Fibroblast of lung (primary cell): ENCODE measurements around the gene RAG2.

Source experiments
- EZH2 ChIP-seq: IDR thresholded peaks from 2 replicates; pipeline ENCODE4 v1.5.1; 2012; ENCODE audit warnings: low read length, control low read depth, mild to moderate bottlenecking; ENCODE audit errors: missing control alignments
- TF ChIP-seq, protein P1 (sequence below), 2 donors: IDR thresholded peaks in 1 of 2; conservative IDR thresholded peaks in 1 of 2; 1 replicate in 1 of 2; 2 replicates in 1 of 2; pipeline ENCODE4 v1.5.1; 2011 to 2012; ENCODE audit warnings: low read length in 2 of 2, control low read depth in 1 of 2, inconsistent platforms in 1 of 2, low read depth in 1 of 2, mild to moderate bottlenecking in 1 of 2

DNA sequence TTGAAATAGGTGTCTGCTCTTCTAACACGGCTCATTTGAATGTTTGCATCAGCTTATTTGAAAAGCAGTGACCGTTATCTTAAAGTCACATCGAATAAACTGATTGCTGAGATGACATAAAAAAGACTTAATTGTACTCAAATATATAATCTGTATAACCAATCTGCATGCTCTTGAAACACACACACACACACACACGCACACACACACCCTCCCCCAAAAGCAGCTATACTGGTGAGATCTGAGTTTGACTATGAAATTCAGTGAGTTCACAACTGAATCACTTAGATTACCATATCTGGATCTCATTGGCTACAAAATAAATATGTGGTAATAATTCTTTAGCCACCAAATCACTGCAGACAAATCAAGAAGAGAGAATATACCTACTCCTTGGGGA, 7.5 kb downstream of the RAG2 start:
- TF ChIP-seq, protein P1, sequence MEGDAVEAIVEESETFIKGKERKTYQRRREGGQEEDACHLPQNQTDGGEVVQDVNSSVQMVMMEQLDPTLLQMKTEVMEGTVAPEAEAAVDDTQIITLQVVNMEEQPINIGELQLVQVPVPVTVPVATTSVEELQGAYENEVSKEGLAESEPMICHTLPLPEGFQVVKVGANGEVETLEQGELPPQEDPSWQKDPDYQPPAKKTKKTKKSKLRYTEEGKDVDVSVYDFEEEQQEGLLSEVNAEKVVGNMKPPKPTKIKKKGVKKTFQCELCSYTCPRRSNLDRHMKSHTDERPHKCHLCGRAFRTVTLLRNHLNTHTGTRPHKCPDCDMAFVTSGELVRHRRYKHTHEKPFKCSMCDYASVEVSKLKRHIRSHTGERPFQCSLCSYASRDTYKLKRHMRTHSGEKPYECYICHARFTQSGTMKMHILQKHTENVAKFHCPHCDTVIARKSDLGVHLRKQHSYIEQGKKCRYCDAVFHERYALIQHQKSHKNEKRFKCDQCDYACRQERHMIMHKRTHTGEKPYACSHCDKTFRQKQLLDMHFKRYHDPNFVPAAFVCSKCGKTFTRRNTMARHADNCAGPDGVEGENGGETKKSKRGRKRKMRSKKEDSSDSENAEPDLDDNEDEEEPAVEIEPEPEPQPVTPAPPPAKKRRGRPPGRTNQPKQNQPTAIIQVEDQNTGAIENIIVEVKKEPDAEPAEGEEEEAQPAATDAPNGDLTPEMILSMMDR (conservative IDR thresholded peaks at IDR 0.05 in 1 of 2, IDR thresholded peaks at IDR 0.05 in 1 of 2; ENCODE audit: low read depth in 1 of 2, low read length in 2 of 2) = no peak
- no peak for TF ChIP-seq EZH2
